Lung (tissue), 12 donors: Measurements from ENCODE around the gene RBMXL2. TPM values are rescaled to one million over a fixed set of nuclear protein-coding genes. Genes with fewer than 3 reads are reported as not detected.

Source experiments
- ATAC-seq: fragments of 200-7000 bp; cut with Tn5 transposase; one replicate; pipeline ENCODE4 v1.9.1; 2020; ENCODE audit warnings: moderate number of reproducible peaks; ENCODE audit not compliant: insufficient read depth, low FRiP score
- DNase-seq, 3 donors: peaks; one replicate each; pipeline ENCODE4 v3.0.0-alpha.2; 2013 to 2017
- H3K27ac ChIP-seq, 2 donors: one replicate each; pipeline ENCODE4 v1.5.1; 2013; ENCODE audit warnings: mild to moderate bottlenecking in 2 of 2, moderate library complexity in 2 of 2, control low read depth in 1 of 2, inconsistent platforms in 1 of 2, low read depth in 1 of 2, low read length in 1 of 2
- H3K27me3 ChIP-seq, 3 donors: one replicate each; pipeline ENCODE4 v1.5.1; 2013; ENCODE audit warnings: low read length in 2 of 3; ENCODE audit not compliant: control insufficient read depth in 3 of 3, insufficient read depth in 3 of 3
- H3K36me3 ChIP-seq, 4 donors: one replicate each; pipeline ENCODE4 v1.5.1; 2013; ENCODE audit warnings: low read length in 4 of 4, mild to moderate bottlenecking in 1 of 4, moderate library complexity in 1 of 4; ENCODE audit not compliant: control insufficient read depth in 4 of 4, insufficient read depth in 4 of 4
- H3K4me1 ChIP-seq, 5 donors: one replicate each; pipeline ENCODE4 v1.5.1; 2013; ENCODE audit warnings: low read length in 5 of 5, mild to moderate bottlenecking in 2 of 5, moderate library complexity in 1 of 5; ENCODE audit not compliant: control insufficient read depth in 5 of 5, insufficient read depth in 5 of 5
- H3K4me3 ChIP-seq: one replicate; pipeline ENCODE4 v1.5.1; 2013; ENCODE audit warnings: mild to moderate bottlenecking, control low read depth, moderate library complexity
- H3K9ac ChIP-seq, 2 donors: one replicate each; pipeline ENCODE4 v1.5.1; 2013; ENCODE audit warnings: low read length in 2 of 2, control low read depth in 1 of 2; ENCODE audit not compliant: insufficient read depth in 1 of 2
- H3K9me3 ChIP-seq, 4 donors: one replicate each; pipeline ENCODE4 v1.5.1; 2013; ENCODE audit warnings: low read length in 3 of 4, mild to moderate bottlenecking in 1 of 4, moderate library complexity in 1 of 4; ENCODE audit not compliant: control insufficient read depth in 4 of 4, insufficient read depth in 3 of 4
- WGBS, 2 donors: extraction: QIAGEN DNeasy Blood & Tissue Kit; methylation state at CpG; one replicate each; pipeline ENCODE4 v1.1.7; 2013; 5-methylcytosine and 5-hydroxymethylcytosine counted together
- polyA plus RNA-seq, 2 donors: library from polyadenylated mRNA; stranded (reverse); fragments of 200-250 nt; gene quantifications; one replicate each; pipeline ENCODE4 v1.2.1, GENCODE V29; 2013
- total RNA-seq, 2 donors: library from RNA; depleted of rRNA in 1 of 2; stranded (reverse); fragments of >200 nt in 1 of 2; gene quantifications; one replicate each; pipeline ENCODE4 v1.2.1, GENCODE V29; 2014 to 2021
- TF ChIP-seq, protein P1 (sequence below): IDR thresholded peaks from 2 replicates; pipeline ENCODE4 v1.5.1; 2012; ENCODE audit warnings: mild to moderate bottlenecking; ENCODE audit errors: control extremely low read depth, extremely low read depth
- donor health status: control.
- donor health status: control.
- donor health status: Bipolar disorder and iron deficiency.
- donor health status: healthy.
- donor health status: DM: yes; HTN: yes; CAD: no.

The RBMXL2 gene
- total and polyA plus RNA-seq, 4 donors, result 0.09 to 0.37 TPM; not detected in 2

DNA sequence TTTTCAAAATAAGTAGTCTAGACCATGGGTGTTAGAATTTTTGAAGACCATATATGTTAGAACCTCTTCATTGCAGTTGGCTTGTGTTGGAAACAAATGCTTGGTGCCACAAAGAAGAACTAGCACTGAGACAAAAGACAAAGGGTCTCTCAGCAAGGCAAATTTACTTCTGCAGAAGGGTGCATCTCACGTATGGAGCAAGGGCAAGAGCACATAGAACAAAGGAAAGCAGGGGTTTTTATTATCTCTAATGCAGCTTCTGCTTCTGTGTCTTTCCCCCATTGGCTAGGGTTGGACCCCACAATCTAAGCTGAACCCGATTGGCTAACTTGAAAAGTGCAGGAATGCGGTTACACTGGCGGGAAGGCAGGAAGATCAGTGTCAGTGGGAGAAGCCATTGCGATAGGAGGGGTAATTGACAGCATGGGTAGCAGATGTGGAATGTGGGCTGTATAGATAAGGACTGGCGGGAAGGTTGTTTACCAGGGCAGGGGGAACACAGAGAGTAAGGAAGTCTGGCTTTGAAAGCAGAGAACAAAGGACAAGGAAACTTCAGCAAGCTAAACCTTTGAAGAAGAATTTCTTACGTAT, 9.2 kb upstream of the RBMXL2 start:
- no peak for ATAC-seq
- no peaks in the 10 kb centered on the region for H3K36me3 ChIP-seq

DNA sequence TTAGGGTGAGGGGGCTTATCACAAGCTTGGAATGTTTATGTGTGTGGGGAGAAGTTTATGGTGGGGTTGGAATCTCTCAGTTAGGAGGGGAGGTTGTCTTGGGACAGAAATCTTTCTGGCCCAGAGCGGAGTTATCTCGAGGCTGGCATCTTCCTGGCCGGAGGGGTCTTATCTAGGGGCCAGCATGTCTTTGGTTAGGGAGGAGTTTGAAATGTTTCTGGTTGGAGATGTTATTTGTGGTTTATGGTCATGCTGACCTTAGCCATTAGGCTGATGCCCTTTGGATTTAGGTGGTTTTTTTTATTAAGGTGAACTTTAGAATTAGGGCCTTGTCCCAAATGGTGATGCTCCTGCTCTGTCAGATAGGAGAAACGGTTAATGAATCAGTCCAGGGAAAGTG, 7.9 kb upstream of the RBMXL2 start:
- DNase-seq (no peak), ATAC-seq (no peak)
- no peaks in the 10 kb centered on the region for H3K4me1 ChIP-seq
- no peaks in the 10 kb centered on the region for H3K36me3 ChIP-seq
- H3K9ac ChIP-seq, result no peak overlapping the region
- TF ChIP-seq, protein P1, sequence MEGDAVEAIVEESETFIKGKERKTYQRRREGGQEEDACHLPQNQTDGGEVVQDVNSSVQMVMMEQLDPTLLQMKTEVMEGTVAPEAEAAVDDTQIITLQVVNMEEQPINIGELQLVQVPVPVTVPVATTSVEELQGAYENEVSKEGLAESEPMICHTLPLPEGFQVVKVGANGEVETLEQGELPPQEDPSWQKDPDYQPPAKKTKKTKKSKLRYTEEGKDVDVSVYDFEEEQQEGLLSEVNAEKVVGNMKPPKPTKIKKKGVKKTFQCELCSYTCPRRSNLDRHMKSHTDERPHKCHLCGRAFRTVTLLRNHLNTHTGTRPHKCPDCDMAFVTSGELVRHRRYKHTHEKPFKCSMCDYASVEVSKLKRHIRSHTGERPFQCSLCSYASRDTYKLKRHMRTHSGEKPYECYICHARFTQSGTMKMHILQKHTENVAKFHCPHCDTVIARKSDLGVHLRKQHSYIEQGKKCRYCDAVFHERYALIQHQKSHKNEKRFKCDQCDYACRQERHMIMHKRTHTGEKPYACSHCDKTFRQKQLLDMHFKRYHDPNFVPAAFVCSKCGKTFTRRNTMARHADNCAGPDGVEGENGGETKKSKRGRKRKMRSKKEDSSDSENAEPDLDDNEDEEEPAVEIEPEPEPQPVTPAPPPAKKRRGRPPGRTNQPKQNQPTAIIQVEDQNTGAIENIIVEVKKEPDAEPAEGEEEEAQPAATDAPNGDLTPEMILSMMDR, result no peak
- H3K27me3 ChIP-seq, result peaks cover 0 to 3% (median 0%) of the 10 kb centered on the region in 3 donors
- WGBS, 2 donors, result 84 to 89% methylated on average over 4 of the region's 4 CpGs
- no peak overlapping the region for H3K27ac ChIP-seq
- no peak overlapping the region for H3K4me3 ChIP-seq
- H3K9me3 ChIP-seq, result peaks cover 0 to 8% (median 0%) of the 10 kb centered on the region in 4 donors

More for the DNA sequence above, 9.2 kb upstream of the RBMXL2 start:
- Histone ChIP-seq H3K4me1 (no peaks in the 10 kb centered on the region), H3K9ac (no peak overlapping the region), H3K27me3 (no peaks in the 10 kb centered on the region), H3K9me3 (peaks cover 0 to 8% (median 0%) of the 10 kb centered on the region in 4 donors), H3K27ac (no peak overlapping the region), H3K4me3 (no peak overlapping the region)
- TF ChIP-seq, protein P1, result no peak
- no peak for DNase-seq
- WGBS, 2 donors, result 77 to 79% methylated on average over 7 of the region's 7 CpGs

DNA sequence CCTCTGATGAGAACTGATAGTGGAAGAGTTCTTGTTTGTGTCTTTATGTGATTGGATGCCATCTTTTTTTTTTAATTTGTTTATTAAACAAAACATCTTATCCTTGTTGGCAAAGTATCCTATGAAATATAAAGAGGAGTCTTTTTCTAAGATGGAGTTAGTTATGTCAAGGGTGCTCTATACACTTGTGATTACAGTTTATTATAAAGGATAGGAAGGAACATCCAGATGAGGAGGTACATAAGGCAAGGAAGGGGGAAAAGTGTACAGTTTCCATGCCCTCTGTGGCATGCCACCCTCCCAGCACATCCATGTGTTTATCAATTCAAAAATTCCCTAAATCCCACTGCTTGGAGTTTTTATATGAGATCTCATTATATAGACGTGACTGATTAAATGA, 7.4 kb upstream of the RBMXL2 start:
- TF ChIP-seq, protein P1, result no peak
- WGBS, 2 donors, result 87 to 89% methylated on average over 1 of the region's 1 CpG
- no peak overlapping the region for H3K27ac ChIP-seq
- DNase-seq (no peak), ATAC-seq (no peak)
- no peak overlapping the region for H3K9ac ChIP-seq
- H3K4me3 ChIP-seq, result no peak overlapping the region
- H3K27me3 ChIP-seq, result peaks cover 0 to 3% (median 0%) of the 10 kb centered on the region in 3 donors
- H3K36me3 ChIP-seq, result no peaks in the 10 kb centered on the region
- H3K9me3 ChIP-seq, result peaks cover 0 to 8% (median 0%) of the 10 kb centered on the region in 4 donors
- H3K4me1 ChIP-seq, result no peaks in the 10 kb centered on the region
